HepG2 (cell line): ENCODE results near the gene WDR6. TPM values are rescaled to one million over a fixed set of nuclear protein-coding genes. Genes with fewer than 3 reads are reported as not detected.

Experiments
- ETV6 ChIP-seq: sonication (generic); formaldehyde crosslinking; conservative IDR thresholded peaks from 2 replicates; pipeline ENCODE4 v1.4.0; 2020; ENCODE audit warnings: missing genetic modification reagents
- ISL2 ChIP-seq: sonication (generic); formaldehyde crosslinking; IDR thresholded peaks from 2 replicates; pipeline ENCODE4 v1.5.0; 2020; ENCODE audit warnings: missing genetic modification reagents
- KLF6 ChIP-seq: IDR thresholded peaks from 2 replicates; pipeline ENCODE4 v1.8.0; 2016; ENCODE audit warnings: missing biosample characterization, missing genetic modification reagents
- MIXL1 ChIP-seq: IDR thresholded peaks from 2 replicates; pipeline ENCODE4 v1.6.1; 2016
- NAIF1 ChIP-seq: sonication (generic); formaldehyde crosslinking; IDR thresholded peaks from 2 replicates; pipeline ENCODE4 v1.5.0; 2020; ENCODE audit warnings: mild to moderate bottlenecking, missing genetic modification reagents, borderline replicate concordance
- NFE2 ChIP-seq: sonication (generic); formaldehyde crosslinking; IDR thresholded peaks from 2 replicates; pipeline ENCODE4 v1.4.0; 2020; ENCODE audit warnings: missing genetic modification reagents
- RARG ChIP-seq: sonication (generic); formaldehyde crosslinking; IDR thresholded peaks from 2 replicates; pipeline ENCODE4 v1.4.0; 2020; ENCODE audit warnings: low read depth, mild to moderate bottlenecking, missing genetic modification reagents
- RBM22 ChIP-seq: fragments of 200-400 bp; formaldehyde crosslinking; optimal IDR thresholded peaks from 2 replicates; pipeline ENCODE3; 2017; ENCODE audit warnings: mild to moderate bottlenecking, low read length, moderate library complexity
- ZNF138 ChIP-seq: sonication (generic); formaldehyde crosslinking; IDR thresholded peaks from 2 replicates; pipeline ENCODE4 v1.5.0; 2020; ENCODE audit warnings: mild to moderate bottlenecking, low read depth, missing genetic modification reagents
- ZNF256 ChIP-seq: sonication (generic); formaldehyde crosslinking; conservative IDR thresholded peaks from 2 replicates; pipeline ENCODE4 v1.4.0; 2020; ENCODE audit warnings: missing genetic modification reagents
- ZNF350 ChIP-seq: sonication (generic); formaldehyde crosslinking; IDR thresholded peaks from 2 replicates; pipeline ENCODE4 v1.4.0; 2020; ENCODE audit warnings: mild to moderate bottlenecking, low read depth, missing genetic modification reagents, borderline replicate concordance
- ZNF724P ChIP-seq: sonication (generic); formaldehyde crosslinking; IDR thresholded peaks from 2 replicates; pipeline ENCODE4 v1.8.0; 2022; ENCODE audit warnings: missing genetic modification reagents, borderline replicate concordance
- polyA plus RNA-seq, 8 experiments: library from polyadenylated mRNA; depleted of rRNA in 3 of 8; stranded (reverse) in 7 of 8; unstranded in 1 of 8; fragments of >200 nt; fragmentation: Illumina TruSeq in 4 of 8; extraction: Trizol in 4 of 8; gene quantifications; 2 replicates each; pipeline versions ENCODE4 v1.2.1 to v1.2.3, GENCODE V29; 2011 to 2016; ENCODE audit warnings: low read depth in 4 of 8, missing spikeins in 1 of 8, mixed read lengths in 1 of 8; ENCODE audit not compliant: insufficient read depth in 1 of 8
- total RNA-seq, 5 experiments: library from RNA; depleted of rRNA; stranded (reverse); fragments of >200 nt; fragmentation: Illumina TruSeq; extraction: Trizol; gene quantifications; 2 replicates each; pipeline ENCODE4 v1.2.3, GENCODE V29; 2016; ENCODE audit warnings: low read depth in 1 of 5
- TF ChIP-seq, protein P1 (sequence below): IDR thresholded peaks from 2 replicates; pipeline ENCODE4 v1.6.1; 2018; ENCODE audit warnings: missing genetic modification reagents, mild to moderate bottlenecking, missing compliant biosample characterization
- TF ChIP-seq, protein P2 (sequence below): sonication (generic); formaldehyde crosslinking; IDR thresholded peaks from 2 replicates; pipeline ENCODE4 v1.5.1; 2020; ENCODE audit warnings: missing genetic modification reagents, mild to moderate bottlenecking, borderline replicate concordance
- TF ChIP-seq, protein P3 (sequence below): IDR thresholded peaks from 2 replicates; pipeline ENCODE4 v1.4.0; 2020; ENCODE audit warnings: mild to moderate bottlenecking, missing genetic modification reagents
- TF ChIP-seq, protein P4 (sequence below): sonication (generic); formaldehyde crosslinking; IDR thresholded peaks from 2 replicates; pipeline ENCODE4 v1.5.0; 2020; ENCODE audit warnings: mild to moderate bottlenecking, missing genetic modification reagents, borderline replicate concordance
- TF ChIP-seq, protein P5 (sequence below): sonication (generic); formaldehyde crosslinking; conservative IDR thresholded peaks from 2 replicates; pipeline ENCODE4 v1.4.0; 2020; ENCODE audit warnings: mild to moderate bottlenecking, missing genetic modification reagents, moderate library complexity

The WDR6 gene
- total and polyA plus RNA-seq, 2 of the 13 experiments (the other 11 are each of a cell fraction or from before 2014, with no cell fraction given), result 73.4 to 139 TPM

DNA sequence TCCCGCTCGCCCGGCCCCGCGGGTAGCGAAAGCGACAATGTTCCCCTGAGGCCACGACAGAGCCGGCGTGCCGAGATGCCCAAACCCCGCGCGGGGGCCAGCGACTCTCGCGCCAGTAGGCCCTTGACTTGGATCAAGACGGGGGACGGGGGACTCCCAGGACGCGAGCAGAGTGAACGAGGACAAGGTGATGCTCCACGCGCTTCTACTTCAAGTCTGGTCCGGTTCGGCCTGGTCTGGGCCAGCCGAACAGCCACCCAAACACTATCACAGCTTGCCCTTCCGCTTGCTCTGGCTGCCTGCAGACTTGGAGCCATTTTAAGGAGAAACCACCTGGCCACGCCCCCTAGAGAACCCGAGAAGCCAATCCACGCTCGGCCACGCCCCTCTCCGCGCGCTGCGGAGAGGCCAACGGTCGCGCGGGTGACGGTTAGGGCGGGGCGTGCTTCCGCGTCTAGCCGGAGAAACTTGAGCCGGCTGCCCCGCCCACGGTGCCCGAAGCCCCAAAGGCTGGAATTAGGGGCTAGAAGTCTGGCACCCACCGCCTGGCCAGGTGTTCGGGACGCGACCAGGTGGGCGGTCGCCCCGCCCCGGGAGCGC, 14.1 kb downstream of the WDR6 start (continued):
- TF ChIP-seq, protein P1, sequence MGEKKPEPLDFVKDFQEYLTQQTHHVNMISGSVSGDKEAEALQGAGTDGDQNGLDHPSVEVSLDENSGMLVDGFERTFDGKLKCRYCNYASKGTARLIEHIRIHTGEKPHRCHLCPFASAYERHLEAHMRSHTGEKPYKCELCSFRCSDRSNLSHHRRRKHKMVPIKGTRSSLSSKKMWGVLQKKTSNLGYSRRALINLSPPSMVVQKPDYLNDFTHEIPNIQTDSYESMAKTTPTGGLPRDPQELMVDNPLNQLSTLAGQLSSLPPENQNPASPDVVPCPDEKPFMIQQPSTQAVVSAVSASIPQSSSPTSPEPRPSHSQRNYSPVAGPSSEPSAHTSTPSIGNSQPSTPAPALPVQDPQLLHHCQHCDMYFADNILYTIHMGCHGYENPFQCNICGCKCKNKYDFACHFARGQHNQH (CRISPR knock-in tag), result peak; percentile 68
- TF ChIP-seq ISL2 (CRISPR knock-in tag) (peak; percentile 60; the same call in 1 of the 2 replicates), RBM22 (peak; percentile 89), RARG (CRISPR knock-in tag) (peak; percentile 80), ZNF138 (no peak), ZNF256 (no peak), NAIF1 (CRISPR knock-in tag) (no peak), ETV6 (CRISPR knock-in tag) (peak; percentile 93), ZNF724P (CRISPR knock-in tag) (peak; percentile 89; the same call in 1 of the 2 replicates), NFE2 (CRISPR knock-in tag) (0 out of 2 replicates have a peak, but pooled peaks have one; percentile 39), MIXL1 (peak; percentile 45; the same call in 1 of the 2 replicates), KLF6 (CRISPR knock-in tag) (peak; percentile 83), ZNF350 (peak; percentile 48)
- TF ChIP-seq, protein P2, sequence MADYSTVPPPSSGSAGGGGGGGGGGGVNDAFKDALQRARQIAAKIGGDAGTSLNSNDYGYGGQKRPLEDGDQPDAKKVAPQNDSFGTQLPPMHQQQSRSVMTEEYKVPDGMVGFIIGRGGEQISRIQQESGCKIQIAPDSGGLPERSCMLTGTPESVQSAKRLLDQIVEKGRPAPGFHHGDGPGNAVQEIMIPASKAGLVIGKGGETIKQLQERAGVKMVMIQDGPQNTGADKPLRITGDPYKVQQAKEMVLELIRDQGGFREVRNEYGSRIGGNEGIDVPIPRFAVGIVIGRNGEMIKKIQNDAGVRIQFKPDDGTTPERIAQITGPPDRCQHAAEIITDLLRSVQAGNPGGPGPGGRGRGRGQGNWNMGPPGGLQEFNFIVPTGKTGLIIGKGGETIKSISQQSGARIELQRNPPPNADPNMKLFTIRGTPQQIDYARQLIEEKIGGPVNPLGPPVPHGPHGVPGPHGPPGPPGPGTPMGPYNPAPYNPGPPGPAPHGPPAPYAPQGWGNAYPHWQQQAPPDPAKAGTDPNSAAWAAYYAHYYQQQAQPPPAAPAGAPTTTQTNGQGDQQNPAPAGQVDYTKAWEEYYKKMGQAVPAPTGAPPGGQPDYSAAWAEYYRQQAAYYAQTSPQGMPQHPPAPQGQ, result no peak
- TF ChIP-seq, protein P3, sequence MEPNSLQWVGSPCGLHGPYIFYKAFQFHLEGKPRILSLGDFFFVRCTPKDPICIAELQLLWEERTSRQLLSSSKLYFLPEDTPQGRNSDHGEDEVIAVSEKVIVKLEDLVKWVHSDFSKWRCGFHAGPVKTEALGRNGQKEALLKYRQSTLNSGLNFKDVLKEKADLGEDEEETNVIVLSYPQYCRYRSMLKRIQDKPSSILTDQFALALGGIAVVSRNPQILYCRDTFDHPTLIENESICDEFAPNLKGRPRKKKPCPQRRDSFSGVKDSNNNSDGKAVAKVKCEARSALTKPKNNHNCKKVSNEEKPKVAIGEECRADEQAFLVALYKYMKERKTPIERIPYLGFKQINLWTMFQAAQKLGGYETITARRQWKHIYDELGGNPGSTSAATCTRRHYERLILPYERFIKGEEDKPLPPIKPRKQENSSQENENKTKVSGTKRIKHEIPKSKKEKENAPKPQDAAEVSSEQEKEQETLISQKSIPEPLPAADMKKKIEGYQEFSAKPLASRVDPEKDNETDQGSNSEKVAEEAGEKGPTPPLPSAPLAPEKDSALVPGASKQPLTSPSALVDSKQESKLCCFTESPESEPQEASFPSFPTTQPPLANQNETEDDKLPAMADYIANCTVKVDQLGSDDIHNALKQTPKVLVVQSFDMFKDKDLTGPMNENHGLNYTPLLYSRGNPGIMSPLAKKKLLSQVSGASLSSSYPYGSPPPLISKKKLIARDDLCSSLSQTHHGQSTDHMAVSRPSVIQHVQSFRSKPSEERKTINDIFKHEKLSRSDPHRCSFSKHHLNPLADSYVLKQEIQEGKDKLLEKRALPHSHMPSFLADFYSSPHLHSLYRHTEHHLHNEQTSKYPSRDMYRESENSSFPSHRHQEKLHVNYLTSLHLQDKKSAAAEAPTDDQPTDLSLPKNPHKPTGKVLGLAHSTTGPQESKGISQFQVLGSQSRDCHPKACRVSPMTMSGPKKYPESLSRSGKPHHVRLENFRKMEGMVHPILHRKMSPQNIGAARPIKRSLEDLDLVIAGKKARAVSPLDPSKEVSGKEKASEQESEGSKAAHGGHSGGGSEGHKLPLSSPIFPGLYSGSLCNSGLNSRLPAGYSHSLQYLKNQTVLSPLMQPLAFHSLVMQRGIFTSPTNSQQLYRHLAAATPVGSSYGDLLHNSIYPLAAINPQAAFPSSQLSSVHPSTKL, result peak; percentile 35; the same call in 1 of the 2 replicates
- TF ChIP-seq, protein P4, sequence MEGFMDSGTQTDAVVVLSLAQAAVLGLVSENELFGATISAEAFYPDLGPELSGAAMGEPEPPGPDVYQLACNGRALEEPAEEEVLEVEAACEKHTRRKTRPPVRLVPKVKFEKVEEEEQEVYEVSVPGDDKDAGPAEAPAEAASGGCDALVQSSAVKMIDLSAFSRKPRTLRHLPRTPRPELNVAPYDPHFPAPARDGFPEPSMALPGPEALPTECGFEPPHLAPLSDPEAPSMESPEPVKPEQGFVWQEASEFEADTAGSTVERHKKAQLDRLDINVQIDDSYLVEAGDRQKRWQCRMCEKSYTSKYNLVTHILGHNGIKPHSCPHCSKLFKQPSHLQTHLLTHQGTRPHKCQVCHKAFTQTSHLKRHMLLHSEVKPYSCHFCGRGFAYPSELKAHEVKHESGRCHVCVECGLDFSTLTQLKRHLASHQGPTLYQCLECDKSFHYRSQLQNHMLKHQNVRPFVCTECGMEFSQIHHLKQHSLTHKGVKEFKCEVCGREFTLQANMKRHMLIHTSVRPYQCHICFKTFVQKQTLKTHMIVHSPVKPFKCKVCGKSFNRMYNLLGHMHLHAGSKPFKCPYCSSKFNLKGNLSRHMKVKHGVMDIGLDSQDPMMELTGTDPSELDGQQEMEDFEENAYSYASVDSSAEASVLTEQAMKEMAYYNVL, result no peak
- TF ChIP-seq, protein P5, sequence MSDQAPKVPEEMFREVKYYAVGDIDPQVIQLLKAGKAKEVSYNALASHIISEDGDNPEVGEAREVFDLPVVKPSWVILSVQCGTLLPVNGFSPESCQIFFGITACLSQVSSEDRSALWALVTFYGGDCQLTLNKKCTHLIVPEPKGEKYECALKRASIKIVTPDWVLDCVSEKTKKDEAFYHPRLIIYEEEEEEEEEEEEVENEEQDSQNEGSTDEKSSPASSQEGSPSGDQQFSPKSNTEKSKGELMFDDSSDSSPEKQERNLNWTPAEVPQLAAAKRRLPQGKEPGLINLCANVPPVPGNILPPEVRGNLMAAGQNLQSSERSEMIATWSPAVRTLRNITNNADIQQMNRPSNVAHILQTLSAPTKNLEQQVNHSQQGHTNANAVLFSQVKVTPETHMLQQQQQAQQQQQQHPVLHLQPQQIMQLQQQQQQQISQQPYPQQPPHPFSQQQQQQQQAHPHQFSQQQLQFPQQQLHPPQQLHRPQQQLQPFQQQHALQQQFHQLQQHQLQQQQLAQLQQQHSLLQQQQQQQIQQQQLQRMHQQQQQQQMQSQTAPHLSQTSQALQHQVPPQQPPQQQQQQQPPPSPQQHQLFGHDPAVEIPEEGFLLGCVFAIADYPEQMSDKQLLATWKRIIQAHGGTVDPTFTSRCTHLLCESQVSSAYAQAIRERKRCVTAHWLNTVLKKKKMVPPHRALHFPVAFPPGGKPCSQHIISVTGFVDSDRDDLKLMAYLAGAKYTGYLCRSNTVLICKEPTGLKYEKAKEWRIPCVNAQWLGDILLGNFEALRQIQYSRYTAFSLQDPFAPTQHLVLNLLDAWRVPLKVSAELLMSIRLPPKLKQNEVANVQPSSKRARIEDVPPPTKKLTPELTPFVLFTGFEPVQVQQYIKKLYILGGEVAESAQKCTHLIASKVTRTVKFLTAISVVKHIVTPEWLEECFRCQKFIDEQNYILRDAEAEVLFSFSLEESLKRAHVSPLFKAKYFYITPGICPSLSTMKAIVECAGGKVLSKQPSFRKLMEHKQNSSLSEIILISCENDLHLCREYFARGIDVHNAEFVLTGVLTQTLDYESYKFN (CRISPR knock-in tag), result peak; percentile 50; the same call in 1 of the 2 replicates
